HG03432 (cell line): ENCODE data around the gene PAK5.

Experiments used
- ATAC-seq: cut with Tn5 transposase; IDR thresholded peaks from one replicate; pipeline ENCODE4 v1.9.1; 2021; ENCODE audit warnings: mild to moderate bottlenecking, moderate library complexity; ENCODE audit not compliant: unreplicated experiment

PAK5 gene

GRCh38 chr20:9503526-9504245, 335.2 kb downstream of the PAK5 start:
- ATAC-seq = no peak

- no peak for ATAC-seq
These were observed 337.4 kb downstream of the PAK5 start for GRCh38 chr20:9501473-9501872.

GRCh38 chr20:9500121-9500520, 338.8 kb downstream of the PAK5 start:
- ATAC-seq = peak; percentile 79

GRCh38 chr20:9499126-9499899, 339.6 kb downstream of the PAK5 start:
- ATAC-seq = no peak

GRCh38 chr20:9498322-9498721, 340.6 kb downstream of the PAK5 start:
- ATAC-seq = no peak

GRCh38 chr20:9496155-9496554, 342.7 kb downstream of the PAK5 start:
- no peak for ATAC-seq

GRCh38 chr20:9495701-9496100, 343.2 kb downstream of the PAK5 start:
- ATAC-seq = no peak

GRCh38 chr20:9493803-9494202, 345.1 kb downstream of the PAK5 start:
- no peak for ATAC-seq

- no peak for ATAC-seq
These were observed 346.8 kb downstream of the PAK5 start for GRCh38 chr20:9492067-9492466.

GRCh38 chr20:9491324-9491723, 347.6 kb downstream of the PAK5 start:
- no peak for ATAC-seq

GRCh38 chr20:9490631-9491030, 348.2 kb downstream of the PAK5 start:
- ATAC-seq = no peak

GRCh38 chr20:9490161-9490560, 348.7 kb downstream of the PAK5 start:
- ATAC-seq = no peak

GRCh38 chr20:9488063-9488462, 350.8 kb downstream of the PAK5 start:
- ATAC-seq = no peak
